HEK293 (cell line): Measurements from ENCODE around the gene CARNS1.

Experiments
- KLF16 ChIP-seq: fragments of 450-650 bp; formaldehyde crosslinking; IDR thresholded peaks from 2 replicates; pipeline ENCODE4 v1.5.1; 2017; ENCODE audit warnings: missing biosample characterization, missing genetic modification characterization
- ZNF350 ChIP-seq: fragments of 450-650 bp; formaldehyde crosslinking; IDR thresholded peaks from 2 replicates; pipeline ENCODE4 v1.5.0; 2017; ENCODE audit warnings: missing biosample characterization, mild to moderate bottlenecking, missing genetic modification characterization
- TF ChIP-seq, protein P1 (sequence below): IDR thresholded peaks from 2 replicates; pipeline ENCODE4 v1.6.1; 2011; ENCODE audit warnings: mild to moderate bottlenecking, low read depth, low read length, borderline replicate concordance
- TF ChIP-seq, protein P2 (sequence below): fragments of 450-650 bp; formaldehyde crosslinking; IDR thresholded peaks from 2 replicates; pipeline ENCODE4 v1.5.1; 2016; ENCODE audit warnings: missing biosample characterization, missing genetic modification characterization

DNA sequence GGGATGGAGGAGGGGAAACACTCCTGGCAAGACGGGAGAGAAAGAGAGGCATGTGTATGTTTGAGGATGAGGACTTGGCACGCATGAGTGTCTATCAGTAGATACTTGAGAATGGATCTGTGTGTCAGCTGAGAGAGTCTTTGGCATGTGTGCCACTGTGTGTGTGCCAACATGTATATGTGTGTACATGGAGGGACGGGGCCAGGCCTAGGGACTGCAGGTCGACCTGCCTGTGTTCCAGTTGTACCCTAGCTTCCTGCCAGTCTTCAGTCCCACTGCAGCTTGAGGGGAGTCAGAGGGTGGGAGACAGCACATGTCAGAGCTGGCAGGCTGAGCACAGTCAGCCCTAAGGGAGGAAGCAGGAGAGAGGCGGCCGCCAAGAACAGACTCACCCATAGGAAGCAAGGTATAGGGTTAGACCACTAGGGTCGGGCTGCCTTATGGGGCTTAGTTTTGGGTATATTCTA, 47.7 kb upstream of the CARNS1 start:
- TF ChIP-seq KLF16 (no peak), ZNF350 (tag by site-specific recombination) (no peak)
- TF ChIP-seq, protein P1, sequence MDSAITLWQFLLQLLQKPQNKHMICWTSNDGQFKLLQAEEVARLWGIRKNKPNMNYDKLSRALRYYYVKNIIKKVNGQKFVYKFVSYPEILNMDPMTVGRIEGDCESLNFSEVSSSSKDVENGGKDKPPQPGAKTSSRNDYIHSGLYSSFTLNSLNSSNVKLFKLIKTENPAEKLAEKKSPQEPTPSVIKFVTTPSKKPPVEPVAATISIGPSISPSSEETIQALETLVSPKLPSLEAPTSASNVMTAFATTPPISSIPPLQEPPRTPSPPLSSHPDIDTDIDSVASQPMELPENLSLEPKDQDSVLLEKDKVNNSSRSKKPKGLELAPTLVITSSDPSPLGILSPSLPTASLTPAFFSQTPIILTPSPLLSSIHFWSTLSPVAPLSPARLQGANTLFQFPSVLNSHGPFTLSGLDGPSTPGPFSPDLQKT = no peak
- TF ChIP-seq, protein P2, sequence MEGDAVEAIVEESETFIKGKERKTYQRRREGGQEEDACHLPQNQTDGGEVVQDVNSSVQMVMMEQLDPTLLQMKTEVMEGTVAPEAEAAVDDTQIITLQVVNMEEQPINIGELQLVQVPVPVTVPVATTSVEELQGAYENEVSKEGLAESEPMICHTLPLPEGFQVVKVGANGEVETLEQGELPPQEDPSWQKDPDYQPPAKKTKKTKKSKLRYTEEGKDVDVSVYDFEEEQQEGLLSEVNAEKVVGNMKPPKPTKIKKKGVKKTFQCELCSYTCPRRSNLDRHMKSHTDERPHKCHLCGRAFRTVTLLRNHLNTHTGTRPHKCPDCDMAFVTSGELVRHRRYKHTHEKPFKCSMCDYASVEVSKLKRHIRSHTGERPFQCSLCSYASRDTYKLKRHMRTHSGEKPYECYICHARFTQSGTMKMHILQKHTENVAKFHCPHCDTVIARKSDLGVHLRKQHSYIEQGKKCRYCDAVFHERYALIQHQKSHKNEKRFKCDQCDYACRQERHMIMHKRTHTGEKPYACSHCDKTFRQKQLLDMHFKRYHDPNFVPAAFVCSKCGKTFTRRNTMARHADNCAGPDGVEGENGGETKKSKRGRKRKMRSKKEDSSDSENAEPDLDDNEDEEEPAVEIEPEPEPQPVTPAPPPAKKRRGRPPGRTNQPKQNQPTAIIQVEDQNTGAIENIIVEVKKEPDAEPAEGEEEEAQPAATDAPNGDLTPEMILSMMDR (tag by site-specific recombination) = no peak
